A549 treated with CORT108297 at 1 μM for 4 hours (cell line): ENCODE measurements around the gene SLC6A8. TPM values are rescaled to one million over a fixed set of nuclear protein-coding genes. Genes with fewer than 3 reads are reported as not detected.

Experiments
- total RNA-seq: library from RNA; stranded (reverse); fragments of 200-300 nt; extraction: Qiagen RNA extraction; gene quantifications from 5 replicates; pipeline ENCODE4 v1.2.3, GENCODE V29; 2022

Gene SLC6A8
- 10.0 to 13.6 TPM (median 11.9 TPM) in 5 replicates for total RNA-seq

GRCh38 chrX:153687121-153688039, at the start of gene SLC6A8:
TSS of gene SLC6A8 (plus strand) at chrX:153687926. CDS start at chrX:153688575, 649 bp downstream.

DNA sequence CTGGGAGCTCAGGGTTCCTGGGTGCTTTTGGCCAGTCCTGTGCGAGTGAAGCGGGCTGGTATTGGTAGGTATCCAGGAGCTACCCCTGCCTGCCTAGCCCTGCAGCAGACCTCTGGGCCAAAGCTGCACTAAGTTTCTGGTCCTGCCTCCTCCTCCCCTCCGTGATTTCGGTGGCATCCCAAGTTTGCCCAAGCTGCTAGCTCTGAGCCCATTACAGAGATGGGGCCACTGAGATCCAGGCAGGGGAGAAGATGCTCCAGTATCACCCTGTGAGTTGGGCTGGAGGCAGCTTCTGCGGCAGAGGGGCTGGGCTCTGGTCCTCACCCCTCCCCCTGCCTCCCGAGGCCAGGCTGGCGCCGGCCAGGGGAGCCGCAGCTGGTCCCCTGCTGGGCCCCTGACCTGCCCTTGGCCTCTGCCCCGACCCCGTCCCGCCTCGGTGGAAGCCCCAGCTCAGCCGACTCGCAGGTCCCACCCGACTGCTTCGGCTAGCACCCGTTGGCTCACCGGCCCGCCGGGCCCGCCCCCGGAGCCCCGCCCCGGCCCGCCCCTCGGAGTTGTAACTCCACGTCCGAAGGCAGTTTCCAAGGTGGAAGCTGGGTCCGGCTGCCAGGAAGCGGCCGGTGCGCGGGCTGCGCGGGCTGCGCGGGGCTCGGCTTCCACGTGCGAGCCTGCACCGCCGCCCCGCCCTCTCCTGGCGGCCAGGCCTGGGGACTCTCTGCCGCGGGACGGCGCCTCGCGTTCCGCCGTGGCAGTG, 40.9 kb upstream of the SLC6A8 start, which contains the start of gene DUSP9:
Gene DUSP9 (plus strand): TSS at position 584 of the 754 bp plus-strand sequence. CDS start 751 bp downstream, outside the sequence.

DNA sequence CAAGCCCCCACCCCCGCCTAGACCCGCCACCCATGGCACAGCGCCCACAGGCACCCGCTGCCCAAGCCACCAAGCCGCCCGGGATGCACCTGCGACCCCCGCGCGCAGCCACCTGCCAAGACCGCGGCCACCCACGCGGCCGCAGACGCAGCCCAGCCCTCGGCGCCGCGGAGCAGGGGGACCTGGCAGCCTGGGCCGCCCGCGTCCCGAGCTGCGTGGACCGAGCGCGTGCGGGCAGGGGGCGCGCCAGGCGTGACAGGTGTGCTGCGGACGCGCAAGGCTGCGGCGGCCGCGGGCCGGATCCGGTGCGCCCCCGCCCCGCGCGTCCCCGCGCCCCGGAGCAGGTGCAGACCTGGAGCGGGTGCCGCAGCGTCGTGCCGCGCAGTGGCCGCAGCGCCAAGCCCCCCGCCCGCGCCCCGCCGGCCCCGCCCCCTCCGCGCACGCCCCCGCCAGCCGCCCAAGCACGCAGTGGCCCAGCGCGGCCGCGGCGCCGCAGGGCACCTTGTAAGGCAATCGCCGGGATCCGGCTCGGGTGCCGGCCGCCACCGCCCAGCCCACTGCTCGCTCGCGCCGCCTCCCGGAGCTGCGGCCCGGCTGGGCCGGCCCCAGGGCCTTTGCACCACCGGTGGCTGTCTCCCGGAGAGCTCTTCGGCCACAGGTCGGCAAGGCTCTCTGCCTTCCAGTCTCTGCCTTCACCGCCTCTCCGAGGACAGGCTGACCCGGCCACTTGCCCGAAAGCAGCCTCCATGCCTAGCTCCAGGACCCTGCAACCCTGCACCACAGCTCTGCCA, 14.1 kb upstream of the SLC6A8 start, which contains the start of gene PNCK:
Gene PNCK (minus strand): TSS at position 386 of the 791 bp plus-strand sequence. CDS start 737 bp downstream, outside the sequence.

DNA sequence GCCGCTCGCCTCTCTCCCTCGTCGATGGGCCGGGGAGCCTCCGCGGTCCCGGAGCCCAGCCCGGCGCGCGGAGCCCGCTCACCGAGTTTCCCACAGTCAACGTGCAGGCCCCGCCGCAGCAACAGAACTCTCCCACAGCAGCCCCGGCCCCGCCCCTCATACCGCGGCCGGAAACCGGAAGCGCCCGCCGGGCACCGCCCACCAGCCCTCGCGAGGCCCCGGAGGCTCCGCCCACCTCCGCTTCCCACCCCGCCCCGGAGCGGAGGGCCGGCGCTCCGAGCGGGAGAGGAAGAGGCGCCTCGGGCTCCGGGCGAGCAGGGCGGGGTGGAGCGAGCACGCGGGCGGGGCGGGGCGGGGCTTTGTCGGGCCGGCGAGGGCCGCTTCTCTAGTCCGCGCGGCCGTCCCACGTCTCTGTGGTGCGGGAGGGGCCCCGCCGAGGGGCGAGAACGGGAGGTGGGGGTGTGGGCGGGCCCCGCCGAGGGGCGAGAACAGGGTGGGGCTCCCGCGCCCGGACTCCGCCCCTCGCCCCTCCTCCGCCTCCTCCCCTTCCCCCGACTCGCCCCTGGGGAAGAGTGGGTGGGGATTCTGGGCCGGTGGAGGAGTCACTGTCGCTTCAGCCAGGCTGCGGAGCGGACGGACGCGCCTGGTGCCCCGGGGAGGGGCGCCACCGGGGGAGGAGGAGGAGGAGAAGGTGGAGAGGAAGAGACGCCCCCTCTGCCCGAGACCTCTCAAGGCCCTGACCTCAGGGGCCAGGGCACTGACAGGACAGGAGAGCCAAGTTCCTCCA, 36.7 kb downstream of the SLC6A8 start, which contains the start of the genes ABCD1 and BCAP31:
Gene ABCD1 (plus strand): TSS at position 605 of the 787 bp plus-strand sequence. CDS start 411 bp downstream, outside the sequence.
Gene BCAP31 (minus strand): TSS at position 136 of the 787 bp plus-strand sequence. CDS start 1,143 bp downstream, outside the sequence.

Other genes starting within 250 kb of the SLC6A8 start
- 1.0 to 1.8 TPM (median 1.7 TPM) in 5 replicates for gene TREX2, start 241.9 kb upstream of the SLC6A8 start, total RNA-seq
- gene HAUS7, start 217.3 kb upstream of the SLC6A8 start, total RNA-seq = 56.8 to 65.7 TPM (median 59.8 TPM) in 5 replicates
- not detected in 5 replicates for gene BGN, start 192.9 kb upstream of the SLC6A8 start, total RNA-seq
- gene ATP2B3, start 170.3 kb upstream of the SLC6A8 start, total RNA-seq = 0.05 to 0.25 TPM (median 0.17 TPM) in 5 replicates
- 38.9 to 59.5 TPM (median 57.0 TPM) in 5 replicates for gene CCNQ, start 88.8 kb upstream of the SLC6A8 start, total RNA-seq
- 1.2 to 1.8 TPM (median 1.4 TPM) in 5 replicates for gene DUSP9, start 40.7 kb upstream of the SLC6A8 start, total RNA-seq
- 0.21 to 0.37 TPM (median 0.24 TPM) in 3 of 5 replicates, not detected in the others for gene PNCK, start 14.1 kb upstream of the SLC6A8 start, total RNA-seq
- 371 to 467 TPM (median 387 TPM) in 5 replicates for gene BCAP31, start 36.5 kb downstream of the SLC6A8 start, total RNA-seq
- gene ABCD1, start 36.9 kb downstream of the SLC6A8 start, total RNA-seq = 2.6 to 4.5 TPM (median 4.3 TPM) in 5 replicates
- 1.6 to 4.2 TPM (median 3.6 TPM) in 5 replicates for gene PLXNB3, start 76.3 kb downstream of the SLC6A8 start, total RNA-seq
- 0.02 to 0.45 TPM (median 0.05 TPM) in 4 of 5 replicates, not detected in the other for gene SRPK3, start 93.1 kb downstream of the SLC6A8 start, total RNA-seq
- 61.4 to 65.8 TPM (median 64.4 TPM) in 5 replicates for gene IDH3G, start 106.4 kb downstream of the SLC6A8 start, total RNA-seq
- gene SSR4, start 106.7 kb downstream of the SLC6A8 start, total RNA-seq = 380 to 464 TPM (median 423 TPM) in 5 replicates
- 2.2 to 4.3 TPM (median 3.6 TPM) in 5 replicates for gene PDZD4, start 142.6 kb downstream of the SLC6A8 start, total RNA-seq
- 19.7 to 25.6 TPM (median 22.5 TPM) in 5 replicates for gene L1CAM, start 198.2 kb downstream of the SLC6A8 start, total RNA-seq
- gene AVPR2, start 216.7 kb downstream of the SLC6A8 start, total RNA-seq = 0.06 to 0.17 TPM (median 0.15 TPM) in 4 of 5 replicates, not detected in the other
- 1.1 to 2.4 TPM (median 1.7 TPM) in 5 replicates for gene ARHGAP4, start 238.3 kb downstream of the SLC6A8 start, total RNA-seq
- 208 to 243 TPM (median 229 TPM) in 5 replicates for gene NAA10, start 247.1 kb downstream of the SLC6A8 start, total RNA-seq